ENCODE data around the gene PITRM1.

Gene PITRM1

DNA sequence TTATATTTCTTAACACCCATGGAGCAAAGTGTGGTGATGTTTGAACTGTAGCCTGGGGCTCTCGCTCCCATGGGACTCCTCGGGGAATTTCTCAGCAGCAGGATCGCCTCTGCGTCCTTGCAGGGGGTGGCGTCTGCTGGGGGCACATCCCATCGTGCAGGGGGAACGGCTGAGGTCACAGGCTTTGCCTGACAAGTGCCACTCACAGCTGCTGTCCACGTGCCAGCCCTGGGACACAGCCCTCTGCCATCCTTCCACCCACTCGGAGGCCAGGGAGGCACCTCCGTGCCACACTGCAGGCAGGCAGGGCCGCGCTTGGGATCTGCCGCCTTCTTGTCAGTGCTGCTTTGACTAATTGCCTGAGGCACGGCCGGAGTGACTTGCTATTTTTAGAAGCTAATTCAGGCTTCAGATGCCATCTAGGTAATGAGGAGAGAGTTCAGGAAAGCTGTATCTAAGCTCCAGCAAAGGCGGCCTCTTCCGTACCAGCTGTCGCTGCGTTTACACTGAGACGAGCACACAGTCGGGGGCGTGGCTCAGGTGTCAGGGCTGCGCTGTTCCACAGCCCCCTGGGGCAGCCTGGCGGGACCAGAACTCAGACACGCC, 45.7 kb downstream of the PITRM1 start:
- no peaks in the 10 kb centered on the region for H3K9me2 ChIP-seq (replicated peaks; ENCODE audit: insufficient read depth, low read length)
- no peaks in the 10 kb centered on the region for H3F3A ChIP-seq (ENCODE audit: insufficient read depth)
- no peak overlapping the region for H3K4me3 ChIP-seq (ENCODE audit: insufficient read depth, low read length, poor library complexity, severe bottlenecking)
- no peaks in the 10 kb centered on the region for H3K9me3 ChIP-seq (ENCODE audit: insufficient read depth, low read length)
- no peak overlapping the region for H2AFZ ChIP-seq (ENCODE audit: low read depth, low read length, severe bottlenecking)
- H3K27me3 ChIP-seq (ENCODE audit: low read length), result no peaks in the 10 kb centered on the region
- H3K27ac ChIP-seq (ENCODE audit: low read depth, low read length), result no peak overlapping the region
- no peak overlapping the region for H3K9ac ChIP-seq (ENCODE audit: low read length)
- H3K4me2 ChIP-seq (ENCODE audit: low read depth, low read length, poor library complexity, severe bottlenecking), result no peak overlapping the region
- H3K36me3 ChIP-seq (ENCODE audit: low read length), result 0 out of 2 replicates have a peak, but pooled peaks cover 5% of the 10 kb centered on the region
- TF ChIP-seq EZH2phosphoT487 (conservative IDR thresholded peaks at IDR 0.05; ENCODE audit: low read length), result no peak
- TF ChIP-seq, protein P1, sequence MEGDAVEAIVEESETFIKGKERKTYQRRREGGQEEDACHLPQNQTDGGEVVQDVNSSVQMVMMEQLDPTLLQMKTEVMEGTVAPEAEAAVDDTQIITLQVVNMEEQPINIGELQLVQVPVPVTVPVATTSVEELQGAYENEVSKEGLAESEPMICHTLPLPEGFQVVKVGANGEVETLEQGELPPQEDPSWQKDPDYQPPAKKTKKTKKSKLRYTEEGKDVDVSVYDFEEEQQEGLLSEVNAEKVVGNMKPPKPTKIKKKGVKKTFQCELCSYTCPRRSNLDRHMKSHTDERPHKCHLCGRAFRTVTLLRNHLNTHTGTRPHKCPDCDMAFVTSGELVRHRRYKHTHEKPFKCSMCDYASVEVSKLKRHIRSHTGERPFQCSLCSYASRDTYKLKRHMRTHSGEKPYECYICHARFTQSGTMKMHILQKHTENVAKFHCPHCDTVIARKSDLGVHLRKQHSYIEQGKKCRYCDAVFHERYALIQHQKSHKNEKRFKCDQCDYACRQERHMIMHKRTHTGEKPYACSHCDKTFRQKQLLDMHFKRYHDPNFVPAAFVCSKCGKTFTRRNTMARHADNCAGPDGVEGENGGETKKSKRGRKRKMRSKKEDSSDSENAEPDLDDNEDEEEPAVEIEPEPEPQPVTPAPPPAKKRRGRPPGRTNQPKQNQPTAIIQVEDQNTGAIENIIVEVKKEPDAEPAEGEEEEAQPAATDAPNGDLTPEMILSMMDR (IDR thresholded peaks at IDR 0.05; ENCODE audit: insufficient read depth, low read length, poor library complexity, severe bottlenecking), result no peak
- no peaks in the 10 kb centered on the region for H3K79me2 ChIP-seq (ENCODE audit: insufficient read depth, low read length)
- H4K20me1 ChIP-seq (ENCODE audit: low read depth, low read length), result no peaks in the 10 kb centered on the region

DNA sequence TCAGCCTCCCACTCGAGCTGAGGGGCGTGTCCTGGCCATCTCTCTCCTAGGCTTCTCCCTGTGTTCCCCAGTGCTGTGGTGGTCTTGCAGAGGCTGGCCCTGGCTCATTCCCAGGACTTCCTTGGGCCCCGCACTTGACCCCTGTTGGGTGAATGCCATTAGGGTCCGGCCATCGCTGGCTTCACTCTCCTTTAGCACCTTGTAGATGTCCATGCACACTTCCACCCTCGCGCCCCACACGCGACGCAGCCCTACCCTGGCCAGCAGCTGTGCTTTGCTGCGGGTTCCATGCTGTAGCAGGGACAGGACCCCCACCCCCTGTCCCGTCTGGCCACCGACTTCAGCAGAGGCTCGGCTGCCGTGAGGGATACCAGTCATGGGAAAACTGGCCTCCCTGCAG, 46.3 kb downstream of the PITRM1 start:
- H2AFZ ChIP-seq (ENCODE audit: low read depth, low read length, severe bottlenecking), result no peak overlapping the region
- no peaks in the 10 kb centered on the region for H4K20me1 ChIP-seq (ENCODE audit: low read depth, low read length)
- no peak overlapping the region for H3K4me2 ChIP-seq (ENCODE audit: low read depth, low read length, poor library complexity, severe bottlenecking)
- no peaks in the 10 kb centered on the region for H3K9me2 ChIP-seq (replicated peaks; ENCODE audit: insufficient read depth, low read length)
- H3K36me3 ChIP-seq (ENCODE audit: low read length), result peaks cover 6% of the 10 kb centered on the region; the same call in 1 of the 2 replicates
- TF ChIP-seq, protein P1 (IDR thresholded peaks at IDR 0.05; ENCODE audit: insufficient read depth, low read length, poor library complexity, severe bottlenecking), result no peak
- TF ChIP-seq EZH2phosphoT487 (conservative IDR thresholded peaks at IDR 0.05; ENCODE audit: low read length), result no peak
- H3F3A ChIP-seq (ENCODE audit: insufficient read depth), result no peaks in the 10 kb centered on the region
- H3K79me2 ChIP-seq (ENCODE audit: insufficient read depth, low read length), result no peaks in the 10 kb centered on the region
- no peaks in the 10 kb centered on the region for H3K9me3 ChIP-seq (ENCODE audit: insufficient read depth, low read length)
- H3K27me3 ChIP-seq (ENCODE audit: low read length), result no peaks in the 10 kb centered on the region
- H3K9ac ChIP-seq (ENCODE audit: low read length), result no peak overlapping the region
- no peak overlapping the region for H3K27ac ChIP-seq (ENCODE audit: low read depth, low read length)
- H3K4me3 ChIP-seq (ENCODE audit: insufficient read depth, low read length, poor library complexity, severe bottlenecking), result no peak overlapping the region

DNA sequence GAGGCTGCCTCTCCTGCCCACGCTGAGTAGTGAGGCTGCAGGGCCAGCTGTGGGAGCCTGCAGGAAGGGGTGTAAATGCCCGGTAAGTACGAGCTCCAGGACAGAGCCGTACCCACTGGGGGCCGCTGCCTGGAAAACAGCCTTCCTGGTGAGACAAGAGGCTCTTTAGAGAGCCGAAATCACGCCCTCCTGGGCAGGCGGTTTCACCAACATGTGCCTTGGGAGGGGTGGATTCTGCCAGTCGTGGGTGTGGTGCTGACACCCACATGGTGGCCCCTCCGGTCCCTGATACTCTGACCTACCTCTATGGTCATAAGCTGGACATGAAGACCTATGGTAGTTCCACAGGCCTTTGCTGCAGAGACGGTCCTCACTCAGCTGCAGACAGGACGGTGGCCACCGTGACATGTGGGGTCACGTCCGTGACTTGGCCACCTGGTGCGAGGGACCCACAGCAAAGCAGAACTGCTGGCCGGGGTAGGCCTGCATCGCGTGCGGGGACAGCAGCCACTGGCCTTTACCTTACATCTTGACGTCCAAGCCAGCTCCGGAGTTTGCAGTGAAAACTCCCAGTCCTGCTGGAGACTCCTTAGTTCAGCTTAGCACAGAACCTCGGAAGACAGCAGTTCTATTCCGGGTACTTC, 46.9 kb downstream of the PITRM1 start:
- Histone ChIP-seq H3K36me3 (ENCODE audit: low read length) (peaks cover 11% of the 10 kb centered on the region; the same call in 1 of the 2 replicates), H2AFZ (ENCODE audit: low read depth, low read length, severe bottlenecking) (no peak overlapping the region), H3F3A (ENCODE audit: insufficient read depth) (no peaks in the 10 kb centered on the region), H3K9me2 (replicated peaks; ENCODE audit: insufficient read depth, low read length) (no peaks in the 10 kb centered on the region), H3K79me2 (ENCODE audit: insufficient read depth, low read length) (no peaks in the 10 kb centered on the region), H3K9ac (ENCODE audit: low read length) (no peak overlapping the region), H3K4me2 (ENCODE audit: low read depth, low read length, poor library complexity, severe bottlenecking) (no peak overlapping the region), H3K9me3 (ENCODE audit: insufficient read depth, low read length) (no peaks in the 10 kb centered on the region), H4K20me1 (ENCODE audit: low read depth, low read length) (no peaks in the 10 kb centered on the region), H3K4me3 (ENCODE audit: insufficient read depth, low read length, poor library complexity, severe bottlenecking) (no peak overlapping the region), H3K27me3 (ENCODE audit: low read length) (no peaks in the 10 kb centered on the region), H3K27ac (ENCODE audit: low read depth, low read length) (no peak overlapping the region)
- TF ChIP-seq EZH2phosphoT487 (conservative IDR thresholded peaks at IDR 0.05; ENCODE audit: low read length), result no peak
- TF ChIP-seq, protein P1 (IDR thresholded peaks at IDR 0.05; ENCODE audit: insufficient read depth, low read length, poor library complexity, severe bottlenecking), result no peak

Data from SU-DHL-6 (cell line).